ENCODE data around the gene CYP11A1.

- TF ChIP-seq POLR2A (IDR thresholded peaks at IDR 0.05; ENCODE audit: low read depth, low read length) (no peak), POLR2AphosphoS5 (IDR thresholded peaks at IDR 0.05; ENCODE audit: low read depth, low read length) (no peak)
Measured at GRCh38 chr15:74392902-74393301, 25.5 kb upstream of the CYP11A1 start.

All from GM12892 (cell line).